ENCODE measurements around the gene KLHL14.

The KLHL14 gene

GRCh38 chr18:32624182-32624723 lies 148.6 kb downstream of the KLHL14 start:
- TF ChIP-seq CTCF (IDR thresholded peaks at IDR 0.05) = no peak

- no peak for TF ChIP-seq CTCF (IDR thresholded peaks at IDR 0.05)
Observed at GRCh38 chr18:32623563-32623962, 149.3 kb downstream of the KLHL14 start.

All from LNCAP (cell line).